ENCODE data around the gene ARL4A. TPM values are rescaled to one million over a fixed set of nuclear protein-coding genes. Genes with fewer than 3 reads are reported as not detected.

Gene ARL4A
- total RNA-seq, 2 experiments from 2014 or later: 72.5 to 75.9 TPM

- ATAC-seq (ENCODE audit: poor library complexity) (no peak), DNase-seq (no peak)
- no peaks in the 10 kb centered on the region for H3K9me3 ChIP-seq (ENCODE audit: control insufficient read depth in 1 of 2, insufficient read depth in 1 of 2, low read length in 2 of 2)
- no peaks in the 10 kb centered on the region for H3K4me1 ChIP-seq (ENCODE audit: insufficient read depth, low read length)
- H3K4me3 ChIP-seq (ENCODE audit: low read length): no peak overlapping the region
- H3K4me1 Mint-ChIP-seq (ENCODE audit: low read depth): no peaks in the 10 kb centered on the region
- no peak overlapping the region for H3K4me3 Mint-ChIP-seq
- TF ChIP-seq CTCF (IDR thresholded peaks at IDR 0.05): no peak
- no peaks in the 10 kb centered on the region for H3K9me3 Mint-ChIP-seq
- ChIA-PET CTCF (no interaction called here), POLR2A (no interaction called here)
- no peak overlapping the region for H3K27ac Mint-ChIP-seq
- H3K36me3 ChIP-seq (ENCODE audit: insufficient read depth, low read length): no peaks in the 10 kb centered on the region
- intact Hi-C loops (cut with DNase I, micrococcal nuclease): no loop called here
- no peaks in the 10 kb centered on the region for H3K36me3 Mint-ChIP-seq (ENCODE audit: low read depth)
- H3K27ac ChIP-seq (ENCODE audit: low read depth in 1 of 2, low read length in 2 of 2): no peak overlapping the region
- no peaks in the 10 kb centered on the region for H3K27me3 ChIP-seq (ENCODE audit: control insufficient read depth in 1 of 2, insufficient read depth in 2 of 2, low read length in 2 of 2)
- H3K27me3 Mint-ChIP-seq: no peaks in the 10 kb centered on the region
Observed at GRCh38 chr7:12646139-12646538, 41.3 kb upstream of the ARL4A start.

GRCh38 chr7:12647364-12648219, 39.8 kb upstream of the ARL4A start:
- Mint-ChIP-seq H3K27me3 (no peaks in the 10 kb centered on the region), H3K36me3 (ENCODE audit: low read depth) (no peaks in the 10 kb centered on the region), H3K27ac (no peak overlapping the region), H3K4me1 (ENCODE audit: low read depth) (no peaks in the 10 kb centered on the region), H3K4me3 (no peak overlapping the region), H3K9me3 (no peaks in the 10 kb centered on the region)
- TF ChIP-seq CTCF (IDR thresholded peaks at IDR 0.05): no peak
- Histone ChIP-seq H3K27ac (ENCODE audit: low read depth in 1 of 2, low read length in 2 of 2) (no peak overlapping the region), H3K9me3 (ENCODE audit: control insufficient read depth in 1 of 2, insufficient read depth in 1 of 2, low read length in 2 of 2) (no peaks in the 10 kb centered on the region), H3K4me3 (ENCODE audit: low read length) (no peak overlapping the region), H3K36me3 (ENCODE audit: insufficient read depth, low read length) (no peaks in the 10 kb centered on the region), H3K27me3 (ENCODE audit: control insufficient read depth in 1 of 2, insufficient read depth in 2 of 2, low read length in 2 of 2) (no peaks in the 10 kb centered on the region), H3K4me1 (ENCODE audit: insufficient read depth, low read length) (no peaks in the 10 kb centered on the region)
- no peak for DNase-seq
- CTCF ChIA-PET: interaction anchor here (0.7 to 1.2 kb wide), 2 partner anchors 12 to 39 kb away, joined by 3 read pairs; no protein-coding TSS in a partner anchor
- no peak for ATAC-seq (ENCODE audit: poor library complexity)
- POLR2A ChIA-PET: no interaction called here
- intact Hi-C loops (cut with DNase I, micrococcal nuclease): no loop called here

GRCh38 chr7:12648704-12649261, 38.6 kb upstream of the ARL4A start:
- intact Hi-C loops (cut with DNase I, micrococcal nuclease): no loop called here
- Mint-ChIP-seq H3K4me1 (ENCODE audit: low read depth) (no peaks in the 10 kb centered on the region), H3K4me3 (no peak overlapping the region), H3K9me3 (no peaks in the 10 kb centered on the region), H3K27me3 (no peaks in the 10 kb centered on the region), H3K27ac (no peak overlapping the region), H3K36me3 (ENCODE audit: low read depth) (no peaks in the 10 kb centered on the region)
- no peaks in the 10 kb centered on the region for H3K36me3 ChIP-seq (ENCODE audit: insufficient read depth, low read length)
- CTCF ChIA-PET: no interaction called here
- DNase-seq: no peak
- no peaks in the 10 kb centered on the region for H3K27me3 ChIP-seq (ENCODE audit: control insufficient read depth in 1 of 2, insufficient read depth in 2 of 2, low read length in 2 of 2)
- no peaks in the 10 kb centered on the region for H3K9me3 ChIP-seq (ENCODE audit: control insufficient read depth in 1 of 2, insufficient read depth in 1 of 2, low read length in 2 of 2)
- TF ChIP-seq CTCF (IDR thresholded peaks at IDR 0.05): no peak
- H3K4me1 ChIP-seq (ENCODE audit: insufficient read depth, low read length): no peaks in the 10 kb centered on the region
- POLR2A ChIA-PET: no interaction called here
- H3K4me3 ChIP-seq (ENCODE audit: low read length): no peak overlapping the region
- ATAC-seq (ENCODE audit: poor library complexity): no peak
- no peak overlapping the region for H3K27ac ChIP-seq (ENCODE audit: low read depth in 1 of 2, low read length in 2 of 2)

All from CD4-positive, alpha-beta T cell (primary cell).